ENCODE measurements around the gene SPATS2L. TPM values are rescaled to one million over a fixed set of nuclear protein-coding genes. Genes with fewer than 3 reads are reported as not detected.

The SPATS2L gene
- total RNA-seq, 2 donors from 2014 or later: 17.8 to 36.8 TPM

GRCh38 chr2:200475795-200476194, 169.3 kb downstream of the SPATS2L start:
- Mint-ChIP-seq H3K36me3 (ENCODE audit: insufficient read depth in 2 of 2) (peaks cover 0 to 2% of the 10 kb centered on the region in 2 donors), H3K27ac (no peak overlapping the region), H3K9me3 (no peaks in the 10 kb centered on the region), H3K4me3 (no peak overlapping the region), H3K4me1 (ENCODE audit: low read depth) (peaks cover 17% of the 10 kb centered on the region), H3K27me3 (ENCODE audit: low read depth) (no peaks in the 10 kb centered on the region)
- ATAC-seq (replicated peaks in 1 of 2) (no peak), DNase-seq (no peak)

DNA sequence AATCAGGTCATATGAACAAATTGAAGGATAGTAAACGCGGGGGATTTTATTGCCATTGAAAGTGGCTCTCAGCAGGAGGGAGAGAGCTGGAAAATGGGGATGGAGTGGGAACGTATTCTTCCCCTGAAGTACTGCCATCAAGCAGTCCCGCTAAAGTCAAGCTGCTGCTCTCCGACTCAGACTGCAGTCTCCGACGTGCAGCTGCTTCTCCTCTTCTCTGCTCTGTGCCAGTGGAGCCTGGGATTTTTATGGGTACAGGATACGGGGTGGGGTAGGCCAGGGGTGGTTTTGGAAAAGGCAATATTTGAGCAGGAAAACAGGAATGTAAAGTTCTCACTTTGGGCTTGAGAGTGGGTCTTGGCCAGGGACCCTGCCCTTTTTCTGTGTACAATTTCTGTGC, 170.3 kb downstream of the SPATS2L start:
- Mint-ChIP-seq H3K36me3 (ENCODE audit: insufficient read depth in 2 of 2) (no peaks in the 10 kb centered on the region), H3K9me3 (no peaks in the 10 kb centered on the region), H3K27ac (no peak overlapping the region), H3K4me3 (no peak overlapping the region), H3K27me3 (ENCODE audit: low read depth) (no peaks in the 10 kb centered on the region), H3K4me1 (ENCODE audit: low read depth) (peaks cover 8% of the 10 kb centered on the region)
- DNase-seq (no peak), ATAC-seq (replicated peaks in 1 of 2) (no peak)

GRCh38 chr2:200477667-200478131, 171.2 kb downstream of the SPATS2L start:
- H3K9me3 Mint-ChIP-seq: no peaks in the 10 kb centered on the region
- no peak overlapping the region for H3K4me3 Mint-ChIP-seq
- H3K36me3 Mint-ChIP-seq (ENCODE audit: insufficient read depth in 2 of 2): no peaks in the 10 kb centered on the region
- peaks cover 8% of the 10 kb centered on the region for H3K4me1 Mint-ChIP-seq (ENCODE audit: low read depth)
- H3K27ac Mint-ChIP-seq: no peak overlapping the region
- H3K27me3 Mint-ChIP-seq (ENCODE audit: low read depth): no peaks in the 10 kb centered on the region
- no peak for ATAC-seq (replicated peaks in 1 of 2)
- no peak for DNase-seq

DNA sequence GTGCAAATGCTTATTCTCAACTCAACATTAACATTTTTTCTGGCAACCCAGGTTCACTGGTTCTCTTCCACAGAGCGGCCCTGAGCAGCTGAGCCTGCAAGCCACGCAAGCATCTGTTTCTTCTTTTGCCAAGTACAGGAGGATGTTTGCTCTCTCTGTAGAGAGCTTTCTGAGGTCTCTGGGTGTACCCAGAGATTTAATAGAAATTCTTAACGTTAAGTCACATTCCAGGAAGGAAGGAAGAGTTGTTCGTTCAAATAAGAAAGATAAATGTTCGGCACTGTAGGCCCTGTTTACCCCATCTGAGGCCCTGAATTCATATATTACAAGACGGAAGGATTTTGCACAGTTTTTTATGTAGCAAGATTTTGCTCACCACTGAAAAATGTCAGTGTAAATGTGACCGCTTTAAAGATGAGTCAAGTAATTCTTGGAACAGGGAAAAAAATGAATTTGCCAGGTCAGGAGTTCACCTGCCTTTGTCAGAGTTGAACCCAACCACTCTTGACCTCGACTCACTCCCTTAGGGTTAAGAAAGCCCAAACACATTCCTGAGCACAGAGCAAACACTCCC, 173.3 kb downstream of the SPATS2L start:
- ATAC-seq (replicated peaks in 1 of 2): peak in 1 of 2 donors; percentile 57
- no peaks in the 10 kb centered on the region for H3K9me3 Mint-ChIP-seq

GRCh38 chr2:200482194-200482593, 175.7 kb downstream of the SPATS2L start:
- no peak for ATAC-seq (replicated peaks in 1 of 2)
- H3K9me3 Mint-ChIP-seq: no peaks in the 10 kb centered on the region
- peaks cover 8% of the 10 kb centered on the region for H3K4me1 Mint-ChIP-seq (ENCODE audit: low read depth)
- DNase-seq: no peak
- H3K27ac Mint-ChIP-seq: no peak overlapping the region
- H3K4me3 Mint-ChIP-seq: no peak overlapping the region
- no peaks in the 10 kb centered on the region for H3K36me3 Mint-ChIP-seq (ENCODE audit: insufficient read depth in 2 of 2)
- no peaks in the 10 kb centered on the region for H3K27me3 Mint-ChIP-seq (ENCODE audit: low read depth)

More for the DNA sequence above, 173.3 kb downstream of the SPATS2L start:
- Mint-ChIP-seq H3K4me3 (peak overlapping the region in 1 of 2 donors; percentile 40), H3K27ac (peak overlapping the region; percentile 90), H3K4me1 (ENCODE audit: low read depth) (peaks cover 8% of the 10 kb centered on the region), H3K27me3 (ENCODE audit: low read depth) (no peaks in the 10 kb centered on the region), H3K36me3 (ENCODE audit: insufficient read depth in 2 of 2) (no peaks in the 10 kb centered on the region)
- DNase-seq: no peak

DNA sequence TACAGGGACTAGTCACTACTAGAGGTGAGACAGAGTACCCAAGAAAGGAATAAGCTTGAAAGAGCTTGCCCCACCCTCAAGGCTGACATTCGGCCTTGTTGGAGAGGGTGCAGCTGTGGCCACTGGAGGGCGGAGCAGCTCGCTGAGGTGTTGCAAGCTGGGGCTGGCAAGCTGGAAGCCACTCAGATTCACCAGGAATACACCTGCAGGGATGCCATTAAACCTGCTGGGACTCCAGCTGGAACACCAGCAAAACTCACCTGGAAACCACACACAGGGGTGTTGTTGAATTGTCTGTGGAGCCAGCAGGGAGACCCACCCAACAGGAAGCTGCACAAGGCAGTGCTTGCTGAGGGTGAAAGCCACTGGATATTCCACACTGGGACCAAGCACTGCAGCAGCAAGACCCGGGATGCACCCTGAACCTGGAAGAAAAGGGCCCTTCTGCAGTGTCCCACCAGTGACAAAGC, 177.3 kb downstream of the SPATS2L start:
- H3K27me3 Mint-ChIP-seq (ENCODE audit: low read depth): no peaks in the 10 kb centered on the region
- peaks cover 8% of the 10 kb centered on the region for H3K4me1 Mint-ChIP-seq (ENCODE audit: low read depth)
- H3K36me3 Mint-ChIP-seq (ENCODE audit: insufficient read depth in 2 of 2): no peaks in the 10 kb centered on the region
- ATAC-seq (replicated peaks in 1 of 2) (peak; percentile 62 to 72), DNase-seq (peak; percentile 40)
- H3K9me3 Mint-ChIP-seq: no peaks in the 10 kb centered on the region
- H3K27ac Mint-ChIP-seq: no peak overlapping the region
- H3K4me3 Mint-ChIP-seq: no peak overlapping the region

GRCh38 chr2:200484934-200485333, 178.4 kb downstream of the SPATS2L start:
- no peak overlapping the region for H3K4me3 Mint-ChIP-seq
- H3K4me1 Mint-ChIP-seq (ENCODE audit: low read depth): no peaks in the 10 kb centered on the region
- no peak overlapping the region for H3K27ac Mint-ChIP-seq
- peaks cover 0 to 5% of the 10 kb centered on the region in 2 donors for H3K36me3 Mint-ChIP-seq (ENCODE audit: insufficient read depth in 2 of 2)
- ATAC-seq (replicated peaks in 1 of 2) (no peak), DNase-seq (no peak)
- H3K27me3 Mint-ChIP-seq (ENCODE audit: low read depth): no peaks in the 10 kb centered on the region
- H3K9me3 Mint-ChIP-seq: no peaks in the 10 kb centered on the region

DNA sequence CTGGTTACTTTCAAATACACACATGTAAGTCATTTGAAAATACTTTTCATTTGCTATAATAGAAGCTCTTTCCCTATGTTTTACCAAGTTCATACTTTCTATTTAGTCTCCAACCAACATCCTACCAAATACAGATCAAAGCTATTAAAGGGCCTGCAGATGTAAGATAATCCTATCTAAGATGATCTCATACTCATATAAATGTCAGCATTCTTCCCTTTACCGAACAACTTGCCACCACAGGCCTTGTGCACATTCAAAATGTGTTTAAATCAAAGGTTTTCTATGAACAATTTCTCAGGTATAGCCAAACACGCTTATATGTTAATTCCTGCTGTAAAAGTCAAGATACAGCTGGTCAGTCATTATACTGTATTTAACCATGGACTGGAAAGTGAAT, 180.0 kb downstream of the SPATS2L start:
- H3K27ac Mint-ChIP-seq: no peak overlapping the region
- DNase-seq (no peak), ATAC-seq (replicated peaks in 1 of 2) (no peak)
- no peak overlapping the region for H3K4me3 Mint-ChIP-seq
- peaks cover 3 to 10% of the 10 kb centered on the region in 2 donors for H3K36me3 Mint-ChIP-seq (ENCODE audit: insufficient read depth in 2 of 2)
- H3K4me1 Mint-ChIP-seq (ENCODE audit: low read depth): no peaks in the 10 kb centered on the region
- H3K27me3 Mint-ChIP-seq (ENCODE audit: low read depth): no peaks in the 10 kb centered on the region
- peaks cover 0 to 1% of the 10 kb centered on the region in 2 donors for H3K9me3 Mint-ChIP-seq

DNA sequence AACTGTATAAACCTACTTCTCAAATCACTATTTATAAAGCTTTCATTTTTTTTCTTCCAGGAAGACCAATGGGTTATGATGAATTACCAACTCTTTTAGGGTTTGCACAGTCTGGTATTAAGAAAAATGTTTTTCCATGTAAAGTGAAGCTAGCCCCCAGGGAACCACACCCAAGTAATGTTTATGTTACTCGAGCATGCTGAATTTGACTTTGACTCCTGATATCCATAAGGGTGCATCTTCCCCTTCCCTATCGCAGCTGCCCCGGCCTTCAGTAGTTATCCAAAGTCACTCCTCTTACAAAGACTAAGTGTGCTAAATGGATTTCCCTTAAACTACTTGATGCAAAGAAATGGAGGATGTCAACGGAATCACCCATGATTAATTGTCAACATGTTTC, 181.7 kb downstream of the SPATS2L start:
- H3K27ac Mint-ChIP-seq: no peak overlapping the region
- H3K9me3 Mint-ChIP-seq: peaks cover 0 to 1% of the 10 kb centered on the region in 2 donors
- no peak overlapping the region for H3K4me3 Mint-ChIP-seq
- no peaks in the 10 kb centered on the region for H3K27me3 Mint-ChIP-seq (ENCODE audit: low read depth)
- no peak for ATAC-seq (replicated peaks in 1 of 2)
- no peak for DNase-seq
- peaks cover 7 to 20% of the 10 kb centered on the region in 2 donors for H3K36me3 Mint-ChIP-seq (ENCODE audit: insufficient read depth in 2 of 2)
- no peaks in the 10 kb centered on the region for H3K4me1 Mint-ChIP-seq (ENCODE audit: low read depth)

DNA sequence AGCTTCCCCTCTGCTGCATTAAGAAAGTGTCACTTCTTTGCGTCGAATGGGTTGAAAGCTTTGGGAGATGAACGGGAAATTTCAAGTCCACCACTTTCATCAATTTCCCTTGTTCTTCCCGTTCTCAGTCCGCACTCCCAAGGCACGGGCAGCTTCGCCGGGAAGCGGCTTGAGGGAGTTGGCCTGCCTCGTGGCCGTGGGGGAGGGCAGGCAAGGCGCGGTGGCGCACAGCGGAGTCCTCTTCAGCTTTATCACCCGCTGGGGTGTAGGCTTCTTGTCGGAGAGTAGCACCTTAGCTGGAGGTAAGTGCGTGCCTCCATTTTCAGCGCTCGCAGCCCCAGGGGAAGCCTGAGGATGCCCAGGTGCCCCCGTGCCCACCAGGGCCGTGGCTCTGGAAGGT, 183.5 kb downstream of the SPATS2L start:
- Mint-ChIP-seq H3K27me3 (ENCODE audit: low read depth) (no peaks in the 10 kb centered on the region), H3K4me3 (no peak overlapping the region), H3K36me3 (ENCODE audit: insufficient read depth in 2 of 2) (peaks cover 7 to 20% of the 10 kb centered on the region in 2 donors), H3K4me1 (ENCODE audit: low read depth) (no peaks in the 10 kb centered on the region), H3K9me3 (peaks cover 0 to 1% of the 10 kb centered on the region in 2 donors), H3K27ac (no peak overlapping the region)
- ATAC-seq (replicated peaks in 1 of 2) (no peak), DNase-seq (no peak)

GRCh38 chr2:200492656-200493055, 186.2 kb downstream of the SPATS2L start:
- no peak for ATAC-seq (replicated peaks in 1 of 2)
- no peak overlapping the region for H3K27ac Mint-ChIP-seq
- H3K9me3 Mint-ChIP-seq: peaks cover 0 to 1% of the 10 kb centered on the region in 2 donors

GRCh38 chr2:200494048-200494447, 187.6 kb downstream of the SPATS2L start:
- no peak for DNase-seq
- Mint-ChIP-seq H3K27ac (no peak overlapping the region), H3K4me3 (no peak overlapping the region), H3K4me1 (ENCODE audit: low read depth) (no peaks in the 10 kb centered on the region), H3K27me3 (ENCODE audit: low read depth) (no peaks in the 10 kb centered on the region), H3K9me3 (peaks cover 0 to 1% of the 10 kb centered on the region in 2 donors), H3K36me3 (ENCODE audit: insufficient read depth in 2 of 2) (peaks cover 7 to 19% of the 10 kb centered on the region in 2 donors)
- no peak for ATAC-seq (replicated peaks in 1 of 2)

More at GRCh38 chr2:200492656-200493055, 186.2 kb downstream of the SPATS2L start:
- no peaks in the 10 kb centered on the region for H3K27me3 Mint-ChIP-seq (ENCODE audit: low read depth)
- DNase-seq: no peak
- no peak overlapping the region for H3K4me3 Mint-ChIP-seq
- no peaks in the 10 kb centered on the region for H3K4me1 Mint-ChIP-seq (ENCODE audit: low read depth)
- peaks cover 7 to 20% of the 10 kb centered on the region in 2 donors for H3K36me3 Mint-ChIP-seq (ENCODE audit: insufficient read depth in 2 of 2)

- Mint-ChIP-seq H3K27me3 (ENCODE audit: low read depth) (no peaks in the 10 kb centered on the region), H3K4me1 (ENCODE audit: low read depth) (no peaks in the 10 kb centered on the region), H3K36me3 (ENCODE audit: insufficient read depth in 2 of 2) (peaks cover 2 to 13% of the 10 kb centered on the region in 2 donors), H3K9me3 (no peaks in the 10 kb centered on the region), H3K4me3 (no peak overlapping the region), H3K27ac (no peak overlapping the region)
- DNase-seq: no peak
- ATAC-seq (replicated peaks in 1 of 2): no peak
These were observed 190.2 kb downstream of the SPATS2L start for GRCh38 chr2:200496696-200497095.

All from activated T-cell treated with anti-CD3 and anti-CD28 coated beads, Interleukin-2, amount 50 U/mL, for 72 hours (primary cell).